Heart right ventricle (tissue), 16 donors: Measurements from ENCODE around the gene SCAMP1. TPM values are rescaled to one million over a fixed set of nuclear protein-coding genes. Genes with fewer than 3 reads are reported as not detected.

Experiments
- ATAC-seq, 8 donors: fragments of 200-7000 bp; cut with Tn5 transposase; one replicate each; pipeline ENCODE4 v1.9.1; 2020; ENCODE audit warnings: mild to moderate bottlenecking in 8 of 8, moderate library complexity in 8 of 8, moderate number of reproducible peaks in 1 of 8
- DNase-seq, 2 donors: peaks; one replicate each; pipeline ENCODE4 v3.0.0-alpha.2; 2020
- H3K27ac ChIP-seq, 10 donors: fragments of 200-600 bp; sonication (generic) in 2 of 10; one replicate each; pipeline versions ENCODE4 v1.5.0 to v1.8.0; 2020 to 2022; ENCODE audit warnings: mild to moderate bottlenecking in 3 of 10
- H3K27me3 ChIP-seq, 7 donors: fragments of 200-600 bp; one replicate each; pipeline ENCODE4 v1.8.0; 2021 to 2022; ENCODE audit warnings: mild to moderate bottlenecking in 2 of 7
- H3K36me3 ChIP-seq, 9 donors: fragments of 200-600 bp; sonication (generic) in 1 of 9; one replicate each; pipeline versions ENCODE4 v1.5.0 to v1.8.0; 2020 to 2022; ENCODE audit warnings: mild to moderate bottlenecking in 2 of 9
- H3K4me1 ChIP-seq, 9 donors: fragments of 200-600 bp; sonication (generic) in 1 of 9; one replicate each; pipeline versions ENCODE4 v1.5.0 to v1.8.0; 2020 to 2022; ENCODE audit warnings: mild to moderate bottlenecking in 4 of 9
- H3K4me3 ChIP-seq, 10 donors: fragments of 200-600 bp; sonication (generic) in 2 of 10; one replicate each; pipeline versions ENCODE4 v1.5.0 to v1.8.0; 2020 to 2022; ENCODE audit warnings: mild to moderate bottlenecking in 7 of 10, moderate library complexity in 2 of 10
- H3K9me3 ChIP-seq, 11 donors: fragments of 200-600 bp in 10 of 11; sonication (generic) in 2 of 11; one replicate each; pipeline versions ENCODE4 v1.5.0 to v1.8.0; 2013 to 2022; ENCODE audit warnings: mild to moderate bottlenecking in 2 of 11, control low read depth in 1 of 11, moderate library complexity in 1 of 11
- CTCF ChIP-seq, 9 donors: fragments of 200-600 bp; sonication (generic) in 2 of 9; IDR thresholded peaks; one replicate each; pipeline versions ENCODE4 v1.5.0 to v1.8.0; 2021 to 2022; ENCODE audit warnings: antibody characterized with exemption in 9 of 9, mild to moderate bottlenecking in 5 of 9, moderate library complexity in 1 of 9
- WGBS, 2 donors: extraction: QIAGEN DNeasy Blood & Tissue Kit; methylation state at CpG; one replicate each; pipeline ENCODE4 v1.1.7; 2013; ENCODE audit warnings: inconsistent platforms in 1 of 2; 5-methylcytosine and 5-hydroxymethylcytosine counted together
- intact Hi-C, 10 donors: fragments of 100-400 bp; cut with DNase I; formaldehyde crosslinking; loops; one replicate each; pipeline versions ENCODE4 v1.11.1 to v1.14.2; 2022
- polyA plus RNA-seq, 2 donors: library from polyadenylated mRNA; stranded (reverse); fragments of 200-250 nt; gene quantifications; one replicate each; pipeline ENCODE4 v1.2.3, GENCODE V29; 2013
- total RNA-seq, 10 donors: library from RNA; stranded (reverse); fragmentation: NEBNext Ultra II Directional in 3 of 10; extraction: Animal tissue kit (Norgen Biotek cat#: 25700) in 3 of 10; gene quantifications; one replicate each; pipeline versions ENCODE4 v1.2.1 to v1.2.4, GENCODE V29; 2021 to 2023
- donor health status: Arrhythmogenic right ventricular cardiomyopathy.
- donor health status: ischemic (EF 13 %, LVEDD 7.1; RV severe dilation, severe dysfunction).
- donor health status: healthy with polysubstance abuse.
- donor health status: DM: no; HTN: yes; CAD: no.
- donor health status: DM: no; HTN: no; CAD: no.
- donor health status: ischemic (EF 25% LVEDD 6.9; RV normal size, moderate dysfunction).
- donor health status: ischemic (EF 25% LVEDD 5.7; RV mildly dilated, moderate dysfunction).
- donor health status: healthy.
- donor health status: DM: yes; HTN: yes; CAD: no.
- donor health status: Ischemic cardiomyopathy.
- donor health status: ischemic (EF 35%, LVEDD 5.7; RV mildly dilated, moderate dysfunction).
- donor health status: nonischemic (EF 11% LVEDD 7.7; RV severe dilation, severe dysfunction).
- donor health status: DM: yes; HTN: yes; CAD: no.
- donor health status: PGD.
- donor health status: ischemic (EF 29% LVEDD 5.4; RV normal size, mild dysfunction).
- donor health status: nonischemic (EF 23%, LVEDD 6.1; RV moderate dilation, normal function).

SCAMP1 gene
- total and polyA plus RNA-seq, 12 donors = 7.9 to 40.4 (median 33.1) TPM

GRCh38 chr5:78407458-78407857 is 47.0 kb downstream of the SCAMP1 start:
- Histone ChIP-seq H3K4me1 (peaks cover 0 to 15% (median 0%) of the 10 kb centered on the region in 9 donors), H3K27me3 (no peaks in the 10 kb centered on the region), H3K9me3 (peaks cover 0 to 5% (median 0%) of the 10 kb centered on the region in 11 donors), H3K36me3 (peaks cover 0 to 7% (median 0%) of the 10 kb centered on the region in 9 donors), H3K27ac (no peak overlapping the region), H3K4me3 (no peak overlapping the region)
- no peak for TF ChIP-seq CTCF (IDR thresholded peaks at IDR 0.05)
- DNase-seq (no peak), ATAC-seq (no peak)
- intact Hi-C loops = no loop called here

- no peak overlapping the region for H3K27ac ChIP-seq
- H3K4me1 ChIP-seq = peaks cover 0 to 12% (median 0%) of the 10 kb centered on the region in 9 donors
- peaks cover 0 to 5% (median 0%) of the 10 kb centered on the region in 11 donors for H3K9me3 ChIP-seq
- H3K27me3 ChIP-seq = no peaks in the 10 kb centered on the region
- H3K4me3 ChIP-seq = no peak overlapping the region
- intact Hi-C loops = no loop called here
- DNase-seq (no peak), ATAC-seq (no peak)
- H3K36me3 ChIP-seq = peaks cover 0 to 18% (median 5%) of the 10 kb centered on the region in 9 donors
- no peak for TF ChIP-seq CTCF (IDR thresholded peaks at IDR 0.05)
These were observed 51.2 kb downstream of the SCAMP1 start for GRCh38 chr5:78411586-78411985.

DNA sequence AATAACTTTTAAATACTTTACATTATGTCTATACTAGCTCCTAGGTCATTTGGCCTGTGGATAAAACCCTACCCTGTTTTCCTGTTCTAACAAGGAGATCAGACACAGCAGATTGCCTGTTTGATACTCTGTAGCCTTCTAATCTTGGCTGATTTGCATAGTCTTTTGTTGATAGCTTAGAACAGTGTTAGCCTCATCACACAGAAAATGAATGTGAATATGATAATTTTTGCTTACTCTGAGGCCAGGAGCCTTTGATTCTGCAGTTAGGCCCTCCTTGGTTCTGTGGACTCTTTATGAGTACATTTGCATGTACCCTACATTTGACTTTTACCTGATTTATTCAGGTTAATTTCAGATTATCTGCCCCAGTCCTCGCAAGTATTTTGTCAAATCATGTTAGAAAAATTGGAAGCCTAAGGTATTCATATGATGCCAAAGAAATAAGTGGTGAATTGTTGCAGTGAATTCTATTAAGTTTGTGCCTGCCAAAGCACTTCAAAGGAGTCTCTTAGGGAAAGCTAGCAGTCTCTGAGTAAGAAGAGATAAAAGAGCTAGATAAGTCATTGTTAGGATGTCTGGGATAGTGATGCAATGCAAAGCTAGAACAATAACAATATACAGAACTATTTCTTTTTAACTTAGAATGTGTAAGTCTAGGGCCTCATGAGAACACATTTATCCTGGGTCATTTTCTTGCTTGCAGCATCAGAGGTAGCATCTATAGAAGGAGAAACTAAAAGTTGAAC is 56.4 kb downstream of the SCAMP1 start:
- H3K9me3 ChIP-seq = no peaks in the 10 kb centered on the region
- intact Hi-C loops = loop anchor here in 1 of 10 donors (5.0 kb wide), 1 partner anchor 1255 kb away; no protein-coding TSS in a partner anchor
- H3K27me3 ChIP-seq = no peaks in the 10 kb centered on the region
- ATAC-seq (no peak), DNase-seq (no peak)
- H3K4me1 ChIP-seq = peaks cover 0 to 7% (median 0%) of the 10 kb centered on the region in 9 donors
- H3K27ac ChIP-seq = no peak overlapping the region
- no peak for TF ChIP-seq CTCF (IDR thresholded peaks at IDR 0.05)
- H3K4me3 ChIP-seq = no peak overlapping the region
- 68 to 73% methylated on average over 1 of the region's 1 CpG for WGBS, 2 donors
- peaks cover 0 to 66% (median 19%) of the 10 kb centered on the region in 9 donors for H3K36me3 ChIP-seq

- H3K9me3 ChIP-seq = no peaks in the 10 kb centered on the region
- DNase-seq (no peak), ATAC-seq (no peak)
- no peak for TF ChIP-seq CTCF (IDR thresholded peaks at IDR 0.05)
- H3K27ac ChIP-seq = no peak overlapping the region
- H3K27me3 ChIP-seq = no peaks in the 10 kb centered on the region
- intact Hi-C loops = loop anchor here in 1 of 10 donors (5.0 kb wide), 1 partner anchor 1253 kb away; no protein-coding TSS in a partner anchor
- no peaks in the 10 kb centered on the region for H3K4me1 ChIP-seq
- H3K36me3 ChIP-seq = peaks cover 0 to 82% (median 19%) of the 10 kb centered on the region in 9 donors
- no peak overlapping the region for H3K4me3 ChIP-seq
- 80 to 88% methylated on average over 3 of the region's 3 CpGs for WGBS, 2 donors
These were observed 59.0 kb downstream of the SCAMP1 start for GRCh38 chr5:78419396-78419795.
